ENCODE data around the gene TFAP2A.

DNA sequence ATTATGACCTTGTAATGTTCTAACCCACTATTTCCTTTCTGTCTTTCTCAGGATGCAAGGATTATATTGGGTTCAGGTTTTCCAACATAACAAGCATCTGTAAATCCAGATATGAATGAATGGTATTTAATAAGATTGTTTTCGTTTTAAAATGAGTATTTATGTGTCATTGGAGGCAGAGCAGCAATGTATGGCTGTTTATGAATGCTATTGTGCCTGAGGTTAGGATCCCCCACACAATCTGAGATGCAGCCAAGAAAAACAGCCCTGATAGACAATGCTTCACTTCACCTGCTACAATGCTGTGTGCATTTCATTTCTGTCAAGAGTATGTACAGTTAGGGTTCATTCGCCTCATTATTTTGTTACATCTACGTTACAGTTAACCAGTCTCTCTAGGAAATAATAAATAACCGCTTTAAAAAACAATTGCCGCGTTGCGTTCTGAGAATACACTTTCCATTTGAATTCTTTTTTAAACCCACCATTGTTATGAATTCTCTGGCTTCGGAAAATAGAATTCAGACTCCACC is 19.6 kb downstream of the TFAP2A start:
- no peak for TF ChIP-seq CTCF (conservative IDR thresholded peaks at IDR 0.05 in 1 of 2, IDR thresholded peaks at IDR 0.05 in 1 of 2; ENCODE audit: low read depth in 1 of 2, low read length in 2 of 2)
- TF ChIP-seq EZH2 (IDR thresholded peaks at IDR 0.05; ENCODE audit: low read length, missing control alignments), result no peak

All from fibroblast of lung (primary cell).